GM03348 (cell line): ENCODE data around the gene STEAP4.
"Not testable (repeated sequence)": the region's sequence is repeated elsewhere in the genome, so short reads cannot be mapped to it uniquely, and the experiment has no call there.

Source experiments
- DNase-seq: peaks from one replicate; pipeline ENCODE4 v3.0.0; 2012; ENCODE audit warnings: low spot score

Gene STEAP4

GRCh38 chr7:88312061-88312663 lies 5.5 kb upstream of the STEAP4 start:
- DNase-seq, result no peak

GRCh38 chr7:88311675-88312036 lies 5.0 kb upstream of the STEAP4 start:
- DNase-seq, result no peak

GRCh38 chr7:88310956-88311674 lies 4.4 kb upstream of the STEAP4 start:
- DNase-seq, result no peak

GRCh38 chr7:88309819-88310218 lies 3.1 kb upstream of the STEAP4 start:
- DNase-seq, result no peak

- no peak for DNase-seq
Observed at GRCh38 chr7:88307823-88308222, 1.1 kb upstream of the STEAP4 start.

GRCh38 chr7:88307412-88307811 lies 718 bp upstream of the STEAP4 start:
- no peak for DNase-seq

- DNase-seq, result no peak
Observed at GRCh38 chr7:88305044-88305443, 1.6 kb downstream of the STEAP4 start.

- no peak for DNase-seq
Observed at GRCh38 chr7:88302486-88302885, 4.2 kb downstream of the STEAP4 start.

GRCh38 chr7:88301924-88302323 lies 4.8 kb downstream of the STEAP4 start:
- DNase-seq, result no peak

- DNase-seq, result no peak
Observed at GRCh38 chr7:88300401-88300945, 6.2 kb downstream of the STEAP4 start.

- no peak for DNase-seq
Observed at GRCh38 chr7:88299126-88299525, 7.6 kb downstream of the STEAP4 start.

GRCh38 chr7:88293866-88294265 lies 12.8 kb downstream of the STEAP4 start:
- DNase-seq, result no peak

- DNase-seq, result no peak
Observed at GRCh38 chr7:88291398-88292173, 15.1 kb downstream of the STEAP4 start.

GRCh38 chr7:88290491-88290890 lies 16.2 kb downstream of the STEAP4 start:
- DNase-seq, result no peak

- DNase-seq, result no peak
Observed at GRCh38 chr7:88289564-88290025, 17.1 kb downstream of the STEAP4 start.

GRCh38 chr7:88281749-88282148 lies 24.9 kb downstream of the STEAP4 start:
- no peak for DNase-seq

GRCh38 chr7:88280801-88281200 lies 25.9 kb downstream of the STEAP4 start:
- no peak for DNase-seq

- no peak for DNase-seq
Observed at GRCh38 chr7:88279323-88279722, 27.4 kb downstream of the STEAP4 start.

GRCh38 chr7:88278881-88279280 lies 27.8 kb downstream of the STEAP4 start:
- no peak for DNase-seq

- no peak for DNase-seq
Observed at GRCh38 chr7:88276605-88277153, 30.0 kb downstream of the STEAP4 start.

- DNase-seq, result not testable (repeated sequence)
Observed at GRCh38 chr7:88274856-88275255, 31.8 kb downstream of the STEAP4 start.

- DNase-seq, result no peak
Observed at GRCh38 chr7:88269586-88269985, 37.1 kb downstream of the STEAP4 start.

- no peak for DNase-seq
Observed at GRCh38 chr7:88268858-88269257, 37.8 kb downstream of the STEAP4 start.
